ENCODE measurements around the gene CR1. TPM values are rescaled to one million over a fixed set of nuclear protein-coding genes. Genes with fewer than 3 reads are reported as not detected.
"Not testable (repeated sequence)": the region's sequence is repeated elsewhere in the genome, so short reads cannot be mapped to it uniquely, and the experiment has no call there.

CR1 gene
- total RNA-seq, 1 experiment from 2014 or later, result not detected

DNA sequence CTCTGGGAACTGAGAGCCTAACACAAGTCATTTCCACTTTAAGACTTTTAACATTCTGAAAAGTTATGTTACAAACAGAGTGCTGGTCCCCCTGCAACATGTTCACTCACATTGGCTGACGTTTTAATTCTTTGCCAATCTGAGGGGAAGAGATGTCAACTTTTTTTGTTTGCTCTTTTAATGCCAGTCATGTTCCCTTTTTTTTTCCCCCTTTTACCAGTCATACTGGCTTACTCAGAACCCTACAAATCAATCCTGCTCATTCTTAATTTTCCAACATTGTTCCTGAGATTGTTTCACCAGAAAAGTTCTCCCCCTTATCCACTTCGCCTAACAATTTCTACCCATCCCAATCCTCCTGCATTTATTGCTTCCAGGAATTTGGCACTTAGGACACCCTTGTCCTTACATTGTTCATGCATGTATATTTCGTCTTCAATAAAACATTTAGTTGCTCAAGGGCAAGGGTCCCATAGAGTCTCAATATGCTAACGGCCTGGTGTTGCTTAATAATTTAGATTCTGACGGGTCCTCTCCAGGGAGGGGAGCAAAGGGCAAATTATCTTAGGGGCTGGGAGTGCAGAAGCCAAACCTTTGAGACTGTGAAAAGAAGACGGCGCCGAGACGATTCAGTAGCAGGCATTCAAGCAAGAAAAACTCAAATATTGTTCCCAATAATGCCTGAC lies 148.4 kb downstream of the CR1 start:
- no peak for DNase-seq (ENCODE audit: low spot score)

DNA sequence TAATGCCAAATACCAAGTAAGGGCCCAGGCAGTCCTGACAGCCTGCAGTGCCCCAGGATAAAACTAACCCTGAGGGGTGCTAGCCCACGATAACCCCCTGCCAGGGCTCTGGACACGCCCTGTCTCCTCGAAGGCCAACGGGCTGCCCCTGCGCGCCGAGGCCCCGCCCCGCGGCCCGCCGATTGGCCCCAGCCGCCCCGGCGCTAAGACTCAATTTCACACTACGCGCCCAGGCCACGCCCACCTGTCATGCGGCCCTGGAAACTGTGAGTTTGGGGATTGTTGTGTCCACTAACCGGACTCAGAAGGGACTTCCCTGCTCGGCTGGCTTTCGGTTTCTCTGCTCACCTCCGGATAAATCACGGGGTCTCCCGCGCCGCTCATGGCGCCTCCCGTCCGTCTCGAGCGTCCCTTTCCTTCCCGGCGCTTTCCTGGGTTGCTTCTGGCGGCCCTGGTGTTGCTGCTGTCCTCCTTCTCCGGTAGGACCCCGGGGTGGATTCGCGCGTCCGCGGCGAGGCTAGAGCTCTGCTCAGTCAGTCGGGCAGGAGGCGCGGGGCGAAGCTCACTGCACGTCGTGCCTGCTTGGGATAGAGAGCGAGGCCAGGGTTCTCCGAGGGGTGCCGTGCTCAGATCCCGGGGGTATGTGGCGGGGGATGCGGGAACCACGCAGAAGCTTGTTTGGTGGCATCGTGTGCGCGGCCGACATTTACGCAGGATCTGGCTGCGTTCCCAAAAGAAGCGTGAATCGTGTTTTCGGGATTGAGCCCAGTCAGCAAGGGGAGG lies 149.1 kb downstream of the CR1 start, which contains the start of gene CR1L:
Gene CR1L (plus strand): TSS at position 282 of the 783 bp plus-strand sequence. CDS start 101 bp downstream, at position 383.
- peak; percentile 42 for DNase-seq (ENCODE audit: low spot score)

DNA sequence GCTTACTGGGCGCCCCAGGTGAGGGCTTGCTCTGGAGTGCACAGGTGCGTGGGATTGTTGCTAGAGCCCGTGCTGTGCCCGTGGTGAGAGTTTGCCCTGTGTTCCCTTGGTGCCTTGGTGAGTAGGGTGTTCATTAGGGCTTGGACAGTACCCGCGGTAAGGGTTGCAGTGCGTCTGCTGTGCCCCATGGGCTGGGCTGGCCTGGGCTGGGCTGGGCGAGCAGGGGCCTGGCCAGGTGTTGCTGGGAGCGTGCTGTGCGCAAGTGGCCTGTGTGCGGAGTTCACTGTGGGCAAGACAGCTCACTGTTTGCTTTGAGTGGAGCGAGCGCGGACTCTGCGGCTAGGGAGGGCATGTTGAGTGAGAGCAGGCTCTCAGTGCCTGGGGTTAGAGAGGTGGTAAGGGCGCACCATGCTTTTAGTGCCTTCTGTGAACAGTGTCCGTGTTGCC lies 149.7 kb downstream of the CR1 start:
- no peak for DNase-seq (ENCODE audit: low spot score)

DNA sequence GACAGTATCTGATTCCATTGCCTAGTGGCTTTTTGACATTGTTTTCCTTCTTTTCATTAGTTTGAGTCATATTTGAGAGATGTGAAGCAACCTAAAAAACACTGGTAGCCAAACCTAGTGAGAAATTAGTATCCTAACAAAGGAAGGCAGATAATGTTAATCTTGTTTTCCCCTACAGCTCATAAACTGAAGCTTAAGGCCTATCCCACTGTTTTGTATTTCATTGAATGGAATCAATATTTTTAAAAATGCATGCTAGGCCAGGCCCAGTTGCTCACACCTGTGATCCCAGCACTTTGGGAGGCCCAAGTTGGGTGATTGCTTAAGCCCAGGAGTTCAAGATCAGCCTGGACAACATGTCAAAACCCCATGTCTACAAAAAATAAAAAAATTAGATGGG lies 150.2 kb downstream of the CR1 start:
- no peak for DNase-seq (ENCODE audit: low spot score)

DNA sequence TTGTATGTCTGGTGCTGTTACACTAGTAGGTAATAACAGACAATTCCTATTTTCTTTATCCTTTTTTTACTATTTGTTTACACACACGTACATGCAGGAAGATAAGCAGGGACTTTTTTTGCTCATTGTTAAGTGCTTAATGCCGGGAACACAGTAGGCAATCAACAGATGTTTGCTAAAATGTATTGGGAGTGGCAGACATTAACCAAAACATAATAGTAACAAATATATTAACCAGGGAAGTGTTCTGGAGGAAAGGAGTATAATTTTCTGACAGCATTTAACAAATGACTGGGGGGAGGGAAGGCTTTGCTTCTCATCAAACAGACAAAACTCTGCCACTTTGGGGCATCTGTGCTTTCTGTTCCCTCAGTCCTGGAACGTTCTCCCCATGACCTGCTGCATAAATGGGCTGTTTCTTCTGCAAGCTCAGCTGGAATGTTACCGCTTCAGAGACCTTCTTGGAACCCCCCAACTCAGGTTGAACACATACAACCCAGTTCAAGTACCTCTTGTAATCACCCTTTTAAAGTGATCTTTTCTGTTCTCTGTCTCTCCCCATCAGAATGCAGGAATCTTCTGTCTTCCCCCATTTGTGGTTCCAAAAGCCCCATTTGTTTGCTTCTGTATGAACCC lies 151.1 kb downstream of the CR1 start:
- no peak for DNase-seq (ENCODE audit: low spot score)

- DNase-seq (ENCODE audit: low spot score), result no peak
Measured at GRCh38 chr1:207647671-207648333, 151.8 kb downstream of the CR1 start.

DNA sequence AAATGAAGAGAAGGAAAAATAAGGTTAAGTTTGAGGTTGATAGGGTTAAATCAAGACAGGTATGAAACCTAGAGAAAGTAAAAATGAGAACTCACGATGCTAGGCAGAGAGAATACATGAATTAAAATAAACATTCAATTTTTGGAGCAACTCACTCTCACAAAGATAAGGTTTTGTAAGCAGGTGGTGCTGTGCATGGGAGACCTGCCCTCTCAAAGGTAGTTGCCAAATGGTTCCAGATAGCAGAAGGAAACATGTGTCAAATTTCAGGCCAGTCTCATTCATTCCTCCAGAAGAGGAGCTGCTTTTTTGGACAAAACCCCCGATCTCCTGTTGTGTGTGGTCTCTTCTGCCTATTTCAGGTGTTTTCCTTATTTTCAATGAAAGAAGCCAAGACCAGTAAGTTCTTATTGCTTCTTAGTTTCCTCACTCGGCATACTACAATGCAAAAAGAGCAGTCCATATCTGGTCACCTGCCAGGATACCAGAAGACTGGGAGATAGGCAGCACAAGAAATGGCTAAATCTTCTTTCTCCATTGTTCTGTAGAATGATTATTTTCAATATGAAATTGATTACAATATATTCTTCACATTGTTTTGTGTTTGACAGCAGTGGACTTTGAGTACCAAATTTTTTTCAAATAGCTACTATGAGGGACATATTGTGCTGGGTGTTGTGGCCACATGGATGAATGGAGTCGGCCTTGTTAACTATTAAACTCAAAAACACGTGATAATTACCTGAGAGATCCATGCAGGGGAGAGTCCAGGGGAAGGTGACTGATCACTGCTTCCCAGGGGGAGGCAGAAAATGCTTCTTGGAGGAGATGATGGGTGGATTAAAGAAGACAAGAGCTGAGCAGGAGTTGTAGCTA lies 152.6 kb downstream of the CR1 start:
- no peak for DNase-seq (ENCODE audit: low spot score)

DNA sequence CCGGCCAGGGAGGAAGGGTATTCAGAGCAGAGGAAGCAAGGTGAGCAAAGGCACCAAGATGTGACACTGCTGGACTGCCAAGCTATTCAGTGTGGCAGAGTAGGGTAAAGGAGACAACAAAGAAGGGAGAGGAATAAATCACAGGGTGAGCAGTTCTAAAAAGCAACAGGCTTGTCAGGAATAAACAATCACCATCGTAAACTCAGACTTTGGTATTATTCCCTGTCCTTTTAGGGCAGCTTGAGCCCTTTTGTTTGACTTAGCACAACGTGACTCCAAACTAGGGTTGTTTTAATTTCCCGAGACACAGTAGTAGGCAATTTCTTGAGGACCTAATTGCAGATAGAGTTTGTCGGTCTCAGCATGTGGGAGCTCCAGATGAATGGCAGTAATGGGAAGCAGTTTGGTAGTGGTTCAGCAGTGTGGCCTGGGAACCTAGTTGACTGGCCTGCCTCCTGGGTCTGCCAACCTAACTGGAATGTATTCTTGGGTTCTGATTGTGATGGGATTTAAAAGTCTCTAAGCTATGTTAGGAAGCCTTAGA lies 153.3 kb downstream of the CR1 start:
- no peak for DNase-seq (ENCODE audit: low spot score)

- no peak for DNase-seq (ENCODE audit: low spot score)
Measured at GRCh38 chr1:207649865-207650580, 154.1 kb downstream of the CR1 start.

DNA sequence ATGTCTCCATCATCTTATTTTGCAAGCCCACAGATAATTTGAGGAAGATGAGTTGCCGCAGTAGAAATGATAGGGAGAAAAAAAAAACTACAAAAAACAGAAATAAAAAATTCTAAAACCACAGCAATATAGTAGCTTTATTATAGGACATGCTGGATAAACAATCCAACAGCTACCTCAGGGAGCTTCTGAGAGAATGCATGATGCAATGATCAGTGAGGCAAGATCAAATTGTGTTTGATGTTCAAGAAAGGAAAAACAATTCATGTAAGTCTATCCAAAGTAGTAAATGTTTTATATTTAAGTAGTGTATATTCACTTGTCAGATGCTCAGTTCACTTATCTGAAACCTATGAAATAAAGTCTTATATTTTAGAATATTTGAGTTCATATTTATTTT lies 155.6 kb downstream of the CR1 start:
- DNase-seq (ENCODE audit: low spot score), result no peak

GRCh38 chr1:207654320-207654719 lies 158.4 kb downstream of the CR1 start:
- DNase-seq (ENCODE audit: low spot score), result no peak

DNA sequence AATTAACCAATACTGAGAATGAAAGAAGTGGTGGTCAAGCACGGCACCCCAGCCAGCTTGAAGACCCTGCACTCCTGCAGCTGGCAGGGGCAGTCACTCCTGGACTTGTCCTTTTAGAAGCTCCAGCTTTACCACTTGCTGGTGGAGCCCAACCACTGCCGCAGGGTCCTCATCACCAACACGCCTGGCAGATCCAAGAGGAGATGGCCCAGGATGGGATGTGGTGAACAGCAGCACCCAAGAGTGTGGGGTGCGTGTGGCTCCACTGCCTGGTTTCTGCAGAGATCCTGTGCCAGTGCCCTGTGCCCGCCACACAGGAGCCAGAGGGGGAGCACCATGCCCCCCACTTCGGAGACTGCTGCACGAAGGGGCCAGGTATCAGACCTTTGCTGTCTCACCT lies 162.5 kb downstream of the CR1 start:
- no peak for DNase-seq (ENCODE audit: low spot score)

DNA sequence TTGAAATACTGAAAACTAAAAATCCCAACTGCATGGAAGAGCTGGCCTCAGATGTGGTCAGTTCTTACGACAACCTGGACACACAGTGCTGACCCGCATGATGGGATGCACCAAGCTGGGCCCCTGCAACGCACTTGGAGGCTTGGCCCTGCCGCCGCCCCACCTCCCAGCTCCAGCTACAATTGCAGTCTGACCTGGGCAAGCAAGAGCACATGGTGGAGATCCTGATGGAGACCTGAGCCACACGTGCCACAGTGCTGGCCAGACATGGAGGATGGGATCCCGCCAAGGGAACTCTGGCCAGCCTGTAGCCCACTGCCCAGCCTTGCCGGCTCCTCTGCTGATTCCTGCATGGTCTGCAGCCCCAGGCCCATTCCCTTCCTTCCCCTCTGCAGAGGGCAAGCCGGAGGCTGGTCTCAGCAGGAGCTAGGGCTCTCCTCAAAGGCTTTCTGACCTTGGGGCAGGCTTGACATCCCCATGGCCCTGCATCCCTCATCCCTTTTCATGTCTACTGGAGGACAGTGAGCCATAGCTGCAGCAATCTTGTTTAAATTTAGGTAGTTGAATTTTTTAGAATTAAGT lies 163.0 kb downstream of the CR1 start:
- DNase-seq (ENCODE audit: low spot score), result no peak

DNA sequence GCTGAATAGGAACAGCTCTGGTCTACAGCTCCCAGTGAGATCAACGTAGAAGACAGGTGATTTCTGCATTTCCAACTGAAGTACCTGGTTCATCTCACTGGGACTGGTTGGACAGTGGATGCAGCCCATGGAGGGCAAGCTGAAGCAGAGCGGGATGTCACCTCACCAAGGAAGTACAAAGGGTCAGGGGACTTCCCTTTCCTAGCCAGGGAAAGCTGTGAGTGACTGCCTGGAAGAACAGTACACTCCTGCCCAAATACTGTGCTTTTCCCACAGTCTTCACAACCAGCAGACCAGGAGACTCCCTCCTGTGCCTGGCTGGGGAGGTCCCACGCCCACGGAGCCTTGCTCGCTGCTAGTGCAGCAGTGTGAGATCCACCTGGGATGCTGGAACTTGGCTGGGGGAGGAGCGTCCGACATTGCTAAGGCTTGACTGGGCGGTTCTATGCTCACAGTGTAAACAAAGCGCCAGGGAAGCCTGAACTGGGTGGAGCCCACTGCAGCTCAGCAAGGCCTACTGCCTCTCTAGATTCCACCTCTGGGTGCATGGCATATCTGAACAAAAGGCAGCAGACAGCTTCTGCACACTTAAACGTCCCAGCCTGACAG lies 163.7 kb downstream of the CR1 start:
- DNase-seq (ENCODE audit: low spot score), result peak; percentile 25

- not testable (repeated sequence) for DNase-seq (ENCODE audit: low spot score)
Measured at GRCh38 chr1:207661420-207661819, 165.5 kb downstream of the CR1 start.

DNA sequence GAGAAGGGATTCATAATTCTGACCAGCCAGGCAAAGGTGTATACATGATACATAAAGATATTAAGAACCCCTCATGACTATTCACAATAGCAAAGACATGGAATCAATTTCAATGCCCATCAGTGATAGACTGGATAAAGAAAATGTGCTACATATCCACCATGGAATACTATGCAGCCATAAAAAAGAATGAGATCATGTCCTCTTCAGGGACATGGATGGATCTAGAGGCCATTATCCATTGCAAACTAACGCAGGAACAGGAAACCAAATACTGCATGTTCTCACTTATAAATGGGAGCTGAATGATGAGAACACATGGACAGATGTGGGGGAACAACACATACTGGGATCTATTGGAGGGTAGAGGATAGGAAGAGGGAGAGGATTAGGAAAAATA lies 170.4 kb downstream of the CR1 start:
- DNase-seq (ENCODE audit: low spot score), result no peak

DNA sequence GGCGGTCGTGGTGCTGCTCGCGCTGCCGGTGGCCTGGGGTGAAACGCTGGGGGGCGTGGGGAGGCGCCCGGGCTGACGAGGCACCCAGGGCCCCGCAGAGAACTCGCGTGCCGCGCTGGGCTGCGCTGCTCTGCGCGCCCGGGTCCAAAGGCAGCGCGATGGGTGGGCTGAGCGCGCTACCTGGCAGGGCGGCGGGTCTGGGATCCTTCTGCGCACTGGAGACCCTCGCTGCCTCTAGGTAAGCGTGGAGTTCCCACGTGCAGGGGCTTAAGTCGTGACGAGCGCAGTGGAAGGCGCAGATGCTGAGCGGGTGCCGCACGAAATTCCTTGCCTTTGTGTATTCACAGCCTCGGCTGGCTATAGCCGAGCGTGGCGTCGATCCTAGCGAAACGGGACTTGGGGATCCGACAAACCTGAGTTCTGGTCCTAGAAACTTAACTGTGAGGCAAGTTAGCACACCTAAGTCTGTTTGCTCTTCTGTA lies 173.6 kb downstream of the CR1 start:
- DNase-seq (ENCODE audit: low spot score), result no peak

DNA sequence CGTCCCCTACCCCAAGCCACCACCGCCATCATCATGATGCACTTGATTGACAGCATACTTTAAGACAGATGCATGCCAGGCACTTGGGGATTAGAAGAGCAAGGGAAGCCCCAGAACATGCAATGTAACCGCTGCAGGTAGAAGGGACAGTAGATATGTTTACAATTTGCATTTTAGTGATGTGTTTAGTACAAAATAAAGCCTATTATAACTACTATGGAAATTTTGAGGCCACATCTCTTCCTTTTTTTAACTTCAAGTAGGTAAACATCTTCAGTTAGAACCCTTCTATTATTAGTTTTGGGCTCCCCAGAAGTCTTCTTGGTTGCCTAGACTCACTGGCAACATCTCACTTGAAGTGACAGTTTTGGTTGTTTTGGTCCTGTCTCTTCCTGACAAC lies 174.2 kb downstream of the CR1 start:
- DNase-seq (ENCODE audit: low spot score), result no peak

- no peak for DNase-seq (ENCODE audit: low spot score)
Measured at GRCh38 chr1:207670997-207671396, 175.0 kb downstream of the CR1 start.

Measured in H4 (cell line).